Activated naive CD4-positive, alpha-beta T cell treated with Interleukin-2 at 50 U/mL for 16 hours (primary cell): Measurements from ENCODE around the gene CYB561A3.

Experiments
- DNase-seq: peaks from one replicate; pipeline ENCODE4 v3.0.0-alpha.2; 2020

Gene CYB561A3

DNA sequence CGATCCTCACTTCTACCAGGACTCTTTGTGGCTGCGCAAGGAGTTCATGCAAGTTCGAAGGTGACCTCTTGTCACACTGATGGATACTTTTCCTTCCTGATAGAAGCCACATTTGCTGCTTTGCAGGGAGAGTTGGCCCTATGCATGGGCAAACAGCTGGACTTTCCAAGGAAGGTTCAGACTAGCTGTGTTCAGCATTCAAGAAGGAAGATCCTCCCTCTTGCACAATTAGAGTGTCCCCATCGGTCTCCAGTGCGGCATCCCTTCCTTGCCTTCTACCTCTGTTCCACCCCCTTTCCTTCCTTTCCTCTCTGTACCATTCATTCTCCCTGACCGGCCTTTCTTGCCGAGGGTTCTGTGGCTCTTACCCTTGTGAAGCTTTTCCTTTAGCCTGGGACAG is 7.0 kb upstream of the CYB561A3 start:
- no peak for DNase-seq

DNA sequence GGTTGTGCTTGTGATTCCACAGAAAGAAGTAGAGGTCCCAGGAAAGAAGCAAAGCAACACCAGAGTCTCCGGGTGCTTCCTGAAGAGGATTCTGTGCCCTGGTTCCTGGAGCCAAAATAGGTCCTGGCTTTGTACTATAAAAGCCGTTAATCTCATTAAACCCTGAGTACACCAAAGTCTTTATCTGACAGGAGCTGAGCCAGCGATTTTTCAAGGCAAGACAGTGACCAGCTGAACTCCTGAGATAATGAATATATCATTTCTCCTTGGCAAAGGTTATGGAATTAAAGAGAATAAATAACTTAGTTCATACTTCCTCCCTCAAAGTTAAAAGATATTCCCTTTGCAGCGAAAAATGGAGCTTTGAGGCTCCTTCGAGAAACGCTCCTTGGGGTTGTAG is 5.7 kb upstream of the CYB561A3 start:
- no peak for DNase-seq

DNA sequence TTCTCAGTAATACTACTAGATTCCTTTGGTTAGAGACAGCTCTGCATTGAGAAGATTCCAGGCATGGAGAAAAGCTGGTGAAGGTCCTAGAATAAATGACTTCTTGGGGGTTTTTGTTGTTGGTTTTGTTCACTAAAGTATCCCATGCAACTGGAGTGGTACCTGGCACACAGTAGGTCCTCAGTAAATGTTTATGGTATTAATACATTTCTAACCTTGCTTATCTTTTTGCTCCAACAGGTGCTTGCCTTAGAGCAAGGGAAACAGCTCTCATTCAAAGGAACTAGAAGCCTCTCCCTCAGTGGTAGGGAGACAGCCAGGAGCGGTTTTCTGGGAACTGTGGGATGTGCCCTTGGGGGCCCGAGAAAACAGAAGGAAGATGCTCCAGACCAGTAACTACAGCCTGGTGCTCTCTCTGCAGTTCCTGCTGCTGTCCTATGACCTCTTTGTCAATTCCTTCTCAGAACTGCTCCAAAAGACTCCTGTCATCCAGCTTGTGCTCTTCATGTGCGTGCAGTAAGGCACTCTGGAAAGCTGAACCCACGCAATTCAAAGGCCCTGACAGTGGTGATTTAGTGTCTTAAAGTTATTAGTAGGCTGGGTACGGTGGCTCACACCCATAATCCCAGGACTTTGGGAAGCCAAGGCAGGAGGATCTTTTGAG is 2.5 kb upstream of the CYB561A3 start:
- DNase-seq, result no peak

DNA sequence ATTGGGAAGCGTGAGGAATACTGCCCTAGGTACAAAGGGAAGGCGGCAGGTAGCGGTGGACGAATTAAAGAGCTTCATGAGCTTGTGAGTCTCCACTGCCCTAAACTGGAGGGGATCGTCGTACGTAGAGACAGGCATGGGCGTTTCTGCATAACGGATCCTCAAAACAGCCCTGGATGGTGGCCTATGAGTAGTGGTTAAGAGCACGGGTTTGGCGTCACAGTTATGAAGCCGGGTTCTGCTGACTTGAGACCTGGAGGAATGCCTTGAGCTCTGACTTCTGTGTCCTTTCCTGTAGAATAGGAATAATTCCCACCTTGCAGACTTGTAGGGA is 827 bp upstream of the CYB561A3 start:
- peak; percentile 41 for DNase-seq

DNA sequence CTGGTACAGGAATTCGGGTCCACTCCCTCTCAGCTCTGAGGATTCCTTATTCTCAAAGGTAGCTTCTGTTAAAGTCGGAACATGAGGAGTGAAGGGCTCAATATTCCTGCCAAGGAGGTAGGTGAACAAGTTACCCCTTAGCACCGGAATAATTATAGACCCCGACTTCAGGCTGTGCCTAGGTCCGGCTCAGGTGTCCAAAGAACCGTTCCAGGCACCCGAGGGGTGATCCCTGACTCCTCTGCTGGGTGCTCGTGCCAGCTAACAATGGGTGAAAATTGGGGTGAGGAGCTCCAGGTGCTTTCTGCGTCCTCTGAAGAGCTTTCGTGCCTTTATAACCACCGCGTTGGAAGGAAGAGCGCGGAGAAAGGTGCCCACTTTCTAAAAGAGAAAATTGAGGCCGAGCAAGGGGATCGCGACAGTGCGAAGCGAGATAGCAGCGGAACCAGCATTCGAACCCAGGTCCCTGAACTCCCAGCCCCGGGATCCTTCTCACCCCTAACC is 393 bp downstream of the CYB561A3 start:
- DNase-seq, result no peak

DNA sequence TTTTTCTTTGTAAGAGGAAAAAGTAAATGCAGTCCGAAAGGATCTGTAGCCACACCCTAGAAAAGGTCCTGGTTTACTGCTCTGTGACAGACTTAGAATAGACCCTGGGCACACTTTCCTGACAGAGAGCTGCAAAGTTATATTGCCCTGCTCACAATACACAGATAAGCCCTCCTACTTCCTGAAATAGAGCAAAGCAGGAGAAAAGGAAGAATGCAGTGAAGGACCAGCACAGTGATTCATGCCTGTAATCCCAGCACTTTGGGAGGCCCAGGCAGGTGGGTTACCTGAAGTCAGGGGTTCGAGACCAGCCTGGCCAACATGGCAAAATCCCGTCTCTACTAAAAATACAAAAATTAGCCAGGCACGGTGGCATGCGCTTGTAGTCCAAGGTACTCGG is 2.2 kb downstream of the CYB561A3 start:
- DNase-seq, result no peak

DNA sequence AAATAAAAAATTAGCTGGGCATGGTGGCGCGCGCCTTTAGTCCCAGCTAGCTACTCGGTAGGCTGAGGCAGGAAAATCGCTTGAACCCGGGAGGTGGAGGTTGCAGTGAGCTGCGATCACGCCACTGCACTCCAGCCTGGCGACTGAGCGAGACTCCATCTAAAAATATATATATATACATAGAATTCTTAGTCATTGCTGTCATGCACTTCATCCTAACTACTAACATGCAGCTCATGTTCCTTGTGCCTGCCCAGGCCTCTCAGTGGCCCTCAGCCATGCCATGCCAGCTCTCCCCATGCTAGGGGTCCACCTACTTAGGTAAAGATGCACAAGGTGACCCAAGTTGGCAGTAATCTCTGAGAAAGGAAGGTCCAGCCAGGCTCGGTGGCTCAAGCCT is 3.1 kb downstream of the CYB561A3 start:
- no peak for DNase-seq

DNA sequence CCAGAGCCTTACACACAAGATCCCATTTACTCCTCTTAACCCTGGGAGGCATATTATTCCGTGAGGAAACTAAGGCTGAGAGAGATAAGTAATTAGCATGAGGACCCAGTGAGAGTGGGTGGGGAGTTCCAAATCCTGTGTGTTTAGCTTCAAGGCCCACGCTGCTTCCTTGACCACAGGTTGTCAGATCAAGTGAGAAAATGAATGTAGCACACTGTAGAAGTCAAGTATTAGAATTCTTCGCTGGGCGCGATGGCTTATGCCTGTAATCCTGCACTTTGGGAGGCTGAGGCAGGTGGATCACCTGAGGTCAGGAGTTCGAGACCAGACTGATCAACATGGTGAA is 3.8 kb downstream of the CYB561A3 start:
- DNase-seq, result no peak

DNA sequence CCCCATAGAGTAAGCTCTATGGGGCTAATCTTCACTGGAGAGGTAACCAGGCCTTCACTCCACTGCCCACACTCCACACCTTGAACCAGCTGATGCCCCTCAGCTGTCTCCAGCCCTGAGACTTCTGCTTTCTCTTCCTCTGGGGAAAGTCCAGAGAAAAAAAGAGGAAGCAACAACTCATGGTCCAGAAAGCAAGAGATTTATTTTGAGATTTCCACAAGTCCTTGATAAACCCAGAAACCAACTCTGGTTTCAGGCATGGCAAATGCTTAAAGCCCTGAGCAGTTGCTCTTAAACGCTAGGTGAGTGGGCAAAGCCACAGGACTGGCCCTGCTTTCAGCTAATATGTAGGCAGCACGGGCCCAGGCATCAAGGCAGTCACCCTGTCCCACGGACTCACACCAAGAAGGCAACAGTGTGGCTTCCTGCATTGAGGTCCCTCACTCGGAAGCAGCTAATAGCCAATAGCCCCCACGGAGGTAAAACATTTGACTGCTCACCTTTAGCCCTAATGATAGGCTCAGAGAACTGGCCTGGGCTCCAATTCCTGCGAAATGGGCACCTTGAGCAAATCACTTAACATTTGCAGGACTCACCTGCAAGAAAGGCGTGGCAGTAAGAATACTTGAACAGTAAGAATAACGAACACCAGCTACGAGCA is 4.3 kb downstream of the CYB561A3 start:
- DNase-seq, result no peak

DNA sequence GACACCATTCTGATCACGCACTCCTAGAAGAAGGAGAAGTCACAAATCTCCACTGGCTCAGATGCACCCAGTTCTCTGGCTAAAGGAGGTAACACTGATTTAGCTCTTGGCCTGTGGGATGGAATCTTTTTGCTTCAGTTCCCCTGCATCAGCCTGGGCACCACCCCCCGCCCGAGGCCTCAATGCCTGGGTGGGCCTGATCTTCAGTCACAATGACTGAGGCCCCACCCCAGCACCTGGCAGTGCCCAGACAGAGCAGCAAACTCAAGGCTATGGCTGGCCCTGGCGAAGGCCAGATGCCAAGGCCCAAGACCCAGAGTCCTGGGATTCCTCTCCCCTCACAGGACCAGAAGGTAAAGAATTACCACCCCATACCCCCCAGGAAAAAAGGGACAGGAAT is 5.0 kb downstream of the CYB561A3 start:
- DNase-seq, result no peak

DNA sequence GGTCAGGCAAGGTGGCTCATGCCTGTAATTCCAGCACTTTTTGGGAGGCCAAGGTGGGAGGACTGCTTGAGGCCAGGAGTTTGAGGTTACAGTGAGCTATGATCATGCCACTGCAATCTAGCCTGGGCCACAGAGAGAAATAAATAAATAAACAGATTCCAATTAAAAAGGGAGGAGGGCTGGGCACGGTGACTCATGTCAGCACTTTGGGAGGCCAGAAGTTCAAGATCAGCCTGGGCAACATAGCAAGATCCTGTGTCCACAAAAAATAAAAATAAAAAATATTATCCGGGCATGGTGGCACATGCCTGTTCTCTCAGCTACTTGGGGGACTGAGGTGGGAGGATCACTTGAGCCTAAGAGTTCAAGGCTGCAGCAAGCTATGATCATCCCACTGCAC is 7.5 kb downstream of the CYB561A3 start:
- no peak for DNase-seq

DNA sequence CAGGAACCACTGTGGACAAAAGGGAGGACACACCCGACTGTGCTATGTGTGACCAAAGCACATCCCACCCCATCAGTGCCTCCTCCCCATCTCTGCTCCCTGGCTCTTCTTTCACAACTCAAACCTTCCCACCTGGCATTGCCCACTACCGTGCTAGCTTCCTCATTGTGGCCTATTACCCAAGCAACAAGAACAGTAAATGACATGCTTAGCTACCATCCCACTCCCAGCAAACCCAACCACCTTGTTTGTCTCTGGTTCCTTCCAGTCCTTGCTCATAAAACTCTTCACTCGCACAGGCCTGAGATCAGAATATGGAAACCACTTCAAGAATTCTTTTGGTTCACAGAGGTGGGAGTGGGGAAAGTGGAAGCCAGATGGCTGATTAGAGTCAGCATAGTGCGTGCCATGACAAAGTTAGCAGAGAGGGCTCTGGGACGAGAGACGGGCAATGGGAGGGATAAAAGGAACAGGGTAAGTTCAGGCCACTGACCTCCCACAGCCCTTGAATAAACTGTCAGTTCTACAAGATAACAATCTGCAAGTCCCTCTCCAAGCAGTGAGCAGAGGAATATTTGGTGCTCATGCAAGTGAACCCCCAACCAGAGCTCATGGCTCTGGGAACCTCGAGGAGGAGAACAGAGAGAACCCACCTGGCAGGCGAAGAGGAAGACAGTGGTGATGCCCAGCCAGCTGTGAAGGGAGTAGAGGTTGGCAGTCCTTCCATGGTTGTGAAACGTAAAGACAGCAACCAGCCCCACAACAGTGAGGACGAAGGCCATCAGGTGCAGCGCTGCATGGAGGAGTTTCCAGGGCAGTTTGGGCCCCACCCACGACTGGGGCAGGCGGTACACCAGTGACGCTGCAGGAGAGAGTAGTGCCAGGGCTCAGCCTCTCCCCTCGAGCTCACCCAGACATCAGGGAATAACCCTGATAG is 8.3 kb downstream of the CYB561A3 start:
- DNase-seq, result no peak

DNA sequence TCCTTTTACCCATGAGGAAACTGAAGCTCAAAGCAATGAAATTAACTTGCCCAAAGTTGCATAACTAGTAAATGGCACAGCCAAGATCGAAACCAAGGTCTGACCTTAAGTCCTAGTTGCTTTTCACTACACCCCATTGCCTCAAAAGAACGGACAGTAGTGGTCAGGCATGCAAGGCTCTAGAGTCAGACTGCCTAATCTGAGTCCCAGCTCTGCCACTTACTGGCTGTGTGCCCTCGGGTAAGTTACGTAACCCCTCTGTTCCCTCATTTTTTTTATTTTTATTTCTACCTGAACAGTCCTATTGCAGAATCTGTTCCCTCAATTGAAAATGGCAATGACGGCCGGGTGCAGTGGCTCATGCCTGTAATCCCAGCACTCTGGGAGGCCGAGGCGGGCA is 9.6 kb downstream of the CYB561A3 start:
- no peak for DNase-seq

DNA sequence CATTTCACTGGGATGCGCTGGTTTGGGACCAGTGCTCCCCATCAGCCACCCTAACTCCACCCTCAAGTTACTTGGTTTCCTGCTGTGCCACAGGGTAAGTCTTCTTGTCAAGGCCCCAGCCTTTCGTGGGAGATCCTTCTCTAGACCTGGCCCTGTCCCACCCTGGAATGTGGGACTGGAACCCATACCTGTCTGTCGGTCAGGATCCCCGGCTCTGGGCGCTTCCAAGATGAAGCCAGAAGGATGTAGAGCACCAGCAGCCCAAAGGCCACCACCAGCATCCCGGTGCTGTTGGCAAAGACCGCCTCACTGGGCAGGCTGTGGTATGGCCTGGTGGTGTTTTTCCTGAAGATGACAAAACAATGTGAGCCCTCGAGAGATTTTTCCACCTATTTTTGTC is 10.9 kb downstream of the CYB561A3 start:
- DNase-seq, result no peak

DNA sequence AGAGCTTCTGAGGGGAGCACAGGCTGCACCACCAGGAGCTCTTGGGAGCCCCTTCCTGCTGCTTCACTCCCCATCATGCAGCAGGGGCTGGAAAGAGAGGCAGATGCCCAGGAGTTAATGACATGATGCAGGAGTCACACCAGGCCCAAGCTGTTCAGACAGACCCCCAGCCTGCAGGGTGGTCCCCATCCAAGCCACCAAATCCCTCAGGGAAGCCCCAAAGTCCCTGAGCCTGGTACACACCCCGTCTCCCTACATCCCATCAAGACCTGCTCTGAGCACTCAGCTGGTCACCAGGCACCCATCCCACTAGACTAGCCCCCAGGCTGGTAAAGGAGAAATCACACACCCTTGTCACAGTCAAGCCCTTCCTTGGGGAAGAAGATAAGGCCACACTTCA is 11.3 kb downstream of the CYB561A3 start:
- no peak for DNase-seq

DNA sequence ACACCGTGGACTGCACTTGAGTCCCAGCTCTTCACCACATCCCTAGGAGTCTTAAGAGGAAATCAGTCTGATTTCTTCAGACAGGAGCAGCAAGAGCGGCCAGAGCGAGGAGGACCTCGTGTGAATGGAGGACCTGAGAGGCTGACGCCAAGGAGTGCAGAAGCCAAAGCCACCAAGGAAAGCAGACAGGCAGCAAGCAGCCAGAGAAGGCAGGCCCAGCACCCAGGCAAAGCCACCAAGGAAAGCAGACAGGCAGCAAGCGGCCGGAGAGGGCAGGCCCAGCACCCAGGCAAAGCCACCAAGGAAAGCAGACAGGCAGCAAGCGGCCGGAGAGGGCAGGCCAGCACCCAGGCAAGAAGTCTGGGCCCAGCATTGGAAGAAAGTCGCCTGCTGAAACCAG is 11.8 kb downstream of the CYB561A3 start:
- DNase-seq, result no peak

DNA sequence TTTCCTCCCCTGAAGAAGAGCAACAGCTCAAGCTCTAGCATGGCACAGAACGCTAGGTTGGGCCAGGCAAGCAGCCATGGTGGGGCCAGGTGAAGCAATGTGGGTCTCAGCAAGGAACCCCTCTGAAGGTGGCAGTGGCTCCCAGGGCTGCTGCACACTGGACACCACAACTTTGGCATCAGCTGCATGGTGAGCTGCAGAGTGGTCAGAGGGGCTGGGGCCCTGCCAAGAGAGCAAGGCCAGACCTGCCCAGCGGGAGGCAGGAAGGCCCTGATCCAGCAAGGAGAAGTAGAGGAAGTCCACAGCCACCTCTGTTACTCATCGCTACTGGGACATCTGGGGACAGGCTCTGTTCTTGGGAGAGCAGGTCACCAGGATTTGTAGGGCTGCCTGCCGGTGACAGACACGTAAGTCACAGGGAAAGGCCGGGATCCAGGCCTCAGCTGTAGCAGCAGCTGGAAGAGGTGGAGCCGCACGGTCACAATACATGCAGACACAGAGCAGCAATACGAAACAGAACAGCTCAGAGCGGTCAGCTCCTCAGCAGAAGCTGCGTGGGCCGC is 12.4 kb downstream of the CYB561A3 start:
- DNase-seq, result no peak

DNA sequence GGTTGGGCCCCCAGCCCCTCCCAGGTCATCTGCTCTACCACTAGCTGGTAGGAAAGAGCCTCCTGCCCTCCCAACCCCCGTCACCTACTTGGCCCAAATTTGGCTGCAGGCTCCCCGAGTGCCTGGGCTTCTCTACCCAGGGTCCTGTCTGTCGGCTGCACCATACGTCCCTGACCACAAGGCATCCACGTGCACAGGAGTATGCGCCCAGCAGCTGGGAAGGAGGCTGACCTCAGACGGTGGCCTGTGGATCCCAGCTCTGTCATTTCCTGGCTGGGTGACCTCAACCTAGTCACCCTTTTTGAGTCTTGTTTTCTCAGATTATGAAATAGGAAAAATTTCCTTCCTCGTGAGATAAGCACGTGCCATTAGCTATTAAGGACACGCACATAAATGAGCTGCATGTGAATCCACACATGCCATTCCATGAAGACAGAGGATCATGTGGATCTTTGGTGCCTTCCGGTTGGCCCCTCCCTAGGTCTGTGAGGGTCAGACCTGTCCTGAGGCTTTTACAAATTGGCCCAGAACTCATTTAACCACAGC is 13.7 kb downstream of the CYB561A3 start:
- DNase-seq, result no peak

DNA sequence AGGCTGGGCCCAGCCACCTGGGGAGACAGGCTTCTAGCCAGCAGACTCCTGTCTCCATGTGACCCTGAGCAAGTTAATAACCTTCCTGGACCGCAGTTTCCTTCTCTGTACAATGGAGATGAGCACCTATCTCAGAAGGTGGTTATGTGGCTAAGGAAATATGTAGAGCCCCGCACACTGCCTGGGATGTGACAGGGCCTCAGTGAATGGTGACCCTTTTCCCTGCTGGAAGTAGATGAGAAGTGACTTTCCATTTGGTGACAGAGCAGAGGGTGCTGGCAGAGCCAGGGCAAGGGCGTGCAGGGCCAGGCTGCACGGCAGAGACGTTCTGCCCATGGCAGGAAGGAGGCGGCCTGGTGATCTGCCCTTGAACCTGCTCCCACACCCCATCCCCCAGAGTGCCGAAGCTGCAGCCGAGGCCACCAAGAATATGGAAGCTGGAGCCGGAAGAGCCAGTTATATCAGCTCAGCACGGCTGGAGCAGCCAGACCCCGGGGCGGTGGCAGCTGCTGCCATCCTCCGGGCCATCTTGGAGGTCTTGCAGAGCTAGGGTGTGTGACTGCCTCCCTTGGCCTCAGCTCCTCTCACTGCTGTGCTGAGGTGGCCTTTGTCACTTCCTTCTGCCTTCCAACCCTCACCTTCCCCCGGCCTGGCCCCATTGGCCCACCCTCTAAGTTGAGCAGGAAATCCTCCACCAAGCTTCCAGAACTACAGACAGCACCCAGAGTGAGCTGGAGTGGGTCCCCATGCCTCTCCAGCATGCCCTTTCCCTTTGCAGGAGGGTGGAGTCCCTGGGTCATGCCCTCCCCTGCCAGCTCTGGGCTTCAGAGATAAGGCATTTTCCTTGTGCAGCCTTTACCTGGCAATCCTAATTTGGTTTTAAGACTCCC is 15.5 kb downstream of the CYB561A3 start:
- no peak for DNase-seq

DNA sequence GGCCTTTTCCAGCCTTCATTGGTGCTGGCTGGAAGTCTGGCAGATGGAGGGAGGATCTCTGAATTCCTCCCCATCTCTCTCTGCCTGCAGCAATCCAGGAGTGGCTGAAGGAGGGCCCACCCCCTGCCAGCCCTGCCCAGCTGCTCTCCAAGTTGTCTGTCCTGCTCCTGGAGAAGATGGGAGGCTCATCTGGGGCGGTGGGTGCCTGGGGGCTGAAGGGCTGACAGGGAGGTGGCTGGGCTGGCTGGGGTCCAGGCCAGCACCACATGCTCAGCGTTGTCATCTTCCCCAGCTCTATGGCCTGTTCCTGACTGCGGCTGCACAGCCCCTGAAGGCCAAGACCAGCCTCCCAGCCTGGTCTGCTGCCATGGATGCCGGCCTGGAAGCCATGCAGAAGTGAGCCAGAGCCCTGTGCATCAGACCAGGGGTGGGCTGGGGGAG is 16.5 kb downstream of the CYB561A3 start:
- no peak for DNase-seq

DNA sequence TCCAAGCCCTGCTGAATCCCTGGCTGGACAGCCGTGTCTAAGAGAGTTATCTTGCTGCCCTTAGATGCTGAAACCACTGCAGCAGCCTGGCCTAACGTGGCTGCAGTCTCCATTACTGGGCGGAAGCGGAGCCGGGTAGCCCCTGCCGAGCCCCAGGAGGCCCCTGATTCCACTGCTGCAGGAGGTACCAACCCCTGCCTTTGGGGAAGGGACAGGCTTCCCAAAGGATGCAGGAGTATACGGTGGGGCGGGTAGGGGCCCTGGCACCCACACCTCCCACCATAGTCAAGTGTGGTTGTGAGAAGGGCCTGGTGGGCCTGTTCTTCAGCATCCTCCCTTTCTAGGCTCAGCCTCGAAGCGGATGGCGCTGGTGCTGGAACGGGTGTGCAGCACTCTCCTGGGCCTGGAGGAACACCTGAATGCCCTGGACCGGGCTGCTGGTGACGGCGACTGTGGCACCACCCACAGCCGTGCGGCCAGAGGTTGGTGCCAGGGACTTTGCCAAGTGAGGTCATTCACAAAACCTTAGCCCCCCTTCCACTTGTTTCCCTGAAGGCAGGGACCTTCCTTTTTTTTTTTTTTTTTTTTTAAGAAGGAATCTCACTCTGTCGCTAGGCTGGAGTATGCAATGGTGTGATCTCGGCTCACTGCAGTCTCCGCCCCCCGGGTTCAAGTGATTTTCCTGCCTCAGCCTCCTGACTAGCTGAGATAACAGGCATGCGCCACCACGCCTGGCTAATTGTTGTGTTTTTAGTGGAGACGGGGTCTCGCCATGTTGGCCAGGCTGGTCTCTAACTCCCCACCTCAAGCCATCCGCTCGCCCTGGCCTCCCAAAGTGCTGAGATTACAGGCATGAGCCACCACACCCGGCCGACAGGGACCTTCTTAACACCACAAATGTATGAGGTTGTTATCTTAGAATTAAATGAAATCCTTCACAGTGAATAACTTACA is 17.6 kb downstream of the CYB561A3 start:
- DNase-seq, result no peak
